K562 (cell line): ENCODE measurements around the gene CLDN20. TPM values are rescaled to one million over a fixed set of nuclear protein-coding genes. Genes with fewer than 3 reads are reported as not detected.

Experiments
- ATAC-seq: fragments of 200-7000 bp; cut with Tn5 transposase; 3 replicates; pipeline ENCODE4 v1.9.1; 2020; ENCODE audit warnings: moderate library complexity
- BruUV-seq: library from RNA; stranded (reverse); fragments of 400-500 nt; replicated peaks from 2 replicates; lab custom pipeline; 2021; lab: Mats Ljungman, UMichigan
- CTCF ChIA-PET: fragments of 300-600 bp; formaldehyde crosslinking; extraction: SDS; loops from one replicate; lab custom pipeline; 2021; ENCODE audit warnings: low intra/inter-chr PET ratio; lab: Yijun Ruan, JAX
- POLR2A ChIA-PET: fragments of 300-600, 350-650 bp; sonication (Branson Sonifier 250); formaldehyde crosslinking; extraction: SDS; loops from one replicate; lab custom pipeline; 2021; ENCODE audit warnings: antibody characterized with exemption, inconsistent platforms; lab: Yijun Ruan, JAX
- DNase-seq, 4 experiments: peaks; one replicate each; pipeline versions ENCODE4 v3.0.0 to v3.0.0-alpha.2; 2011 to 2018; ENCODE audit warnings: low spot score in 3 of 4, mixed read lengths in 3 of 4; ENCODE audit errors: extremely low read depth in 1 of 4
- FAIRE-seq: peaks from 2 replicates; lab custom pipeline; 2011; peaks lifted over from hg19 to GRCh38; lab: Jason Lieb, UNC
- H2AFZ ChIP-seq: 2 replicates; pipeline ENCODE4 v1.6.0; 2011; ENCODE audit warnings: low read depth, low read length, control low read depth, inconsistent platforms
- H3K27ac ChIP-seq: fragments of 200-600 bp; 3 replicates; pipeline ENCODE4 v1.8.0; 2011; ENCODE audit warnings: low read depth, mild to moderate bottlenecking, control low read depth, inconsistent platforms, low read length, moderate library complexity, mixed read lengths; ENCODE audit errors: extremely low read depth
- H3K27me3 ChIP-seq, 2 experiments: fragments of 300-600 bp in 1 of 2; 2 replicates in 1 of 2; 3 replicates in 1 of 2; pipeline versions ENCODE4 v1.6.0 to v1.8.0; 2011; ENCODE audit warnings: inconsistent platforms in 2 of 2, low read length in 2 of 2, mild to moderate bottlenecking in 1 of 2, mixed read lengths in 1 of 2, moderate library complexity in 1 of 2; ENCODE audit not compliant: control insufficient read depth in 2 of 2, insufficient read depth in 2 of 2
- H3K36me3 ChIP-seq: fragments of 300-600 bp; 3 replicates; pipeline ENCODE4 v1.8.0; 2011; ENCODE audit warnings: mild to moderate bottlenecking, low read length, inconsistent platforms; ENCODE audit not compliant: control insufficient read depth, insufficient read depth
- H3K4me1 ChIP-seq, 2 experiments: fragments of 200-600 bp in 1 of 2; replicated peaks in 1 of 2; 2 replicates in 1 of 2; 3 replicates in 1 of 2; pipeline versions ENCODE4 v1.5.1 to v1.8.0; 2011; ENCODE audit warnings: inconsistent platforms in 2 of 2, low read length in 2 of 2, mild to moderate bottlenecking in 1 of 2, mixed read lengths in 1 of 2, moderate library complexity in 1 of 2; ENCODE audit not compliant: control insufficient read depth in 2 of 2, insufficient read depth in 2 of 2
- H3K4me2 ChIP-seq: 2 replicates; pipeline ENCODE4 v1.6.1; 2011; ENCODE audit warnings: low read length, control low read depth, inconsistent platforms, mixed read lengths; ENCODE audit not compliant: insufficient read depth
- H3K4me3 ChIP-seq: fragments of 200-600 bp; sonication (generic), shearing (Covaris generic); 2 replicates; pipeline ENCODE4 v1.5.1; 2016; ENCODE audit warnings: control low read depth, inconsistent platforms
- H3K79me2 ChIP-seq: fragments of 200-600 bp; 3 replicates; pipeline ENCODE4 v1.8.0; 2011; ENCODE audit warnings: low read length, inconsistent platforms; ENCODE audit not compliant: control insufficient read depth, insufficient read depth
- H3K9ac ChIP-seq, 2 experiments: 2 replicates each; pipeline versions ENCODE4 v1.6.0 to v1.6.1; 2011; ENCODE audit warnings: low read depth in 2 of 2, low read length in 2 of 2, control low read depth in 1 of 2, inconsistent platforms in 1 of 2, mild to moderate bottlenecking in 1 of 2, mixed read lengths in 1 of 2; ENCODE audit not compliant: insufficient read depth in 1 of 2
- H3K9me1 ChIP-seq: one replicate; pipeline ENCODE4 v1.6.0; 2011; ENCODE audit warnings: inconsistent platforms, mild to moderate bottlenecking, low read length, moderate library complexity; ENCODE audit not compliant: control insufficient read depth, insufficient read depth
- H3K9me3 ChIP-seq: replicated peaks from 2 replicates; pipeline ENCODE4 v1.5.1; 2011; ENCODE audit warnings: low read depth, low read length, inconsistent platforms; ENCODE audit not compliant: control insufficient read depth, insufficient read depth
- H4K20me1 ChIP-seq: replicated peaks from 2 replicates; pipeline ENCODE4 v1.6.1; 2011; ENCODE audit warnings: low read length, inconsistent platforms, mixed read lengths; ENCODE audit not compliant: control insufficient read depth, insufficient read depth
- CBX2 ChIP-seq: fragments of 200-600 bp; sonication (generic); IDR thresholded peaks from one replicate; pipeline ENCODE4 v1.6.1; 2012; ENCODE audit warnings: mild to moderate bottlenecking, low read length, inconsistent platforms; ENCODE audit not compliant: insufficient read depth, poor library complexity, severe bottlenecking
- CREB3 ChIP-seq: fragments of 450-650 bp; conservative IDR thresholded peaks from 2 replicates; pipeline ENCODE4 v1.6.1; 2016; ENCODE audit warnings: missing genetic modification characterization, low read depth, mild to moderate bottlenecking, missing compliant biosample characterization, moderate library complexity
- EP300 ChIP-seq: IDR thresholded peaks from 2 replicates; pipeline ENCODE4 v1.6.1; 2012; ENCODE audit warnings: low read length, improper control_type of control experiment
- GTF2F1 ChIP-seq: IDR thresholded peaks from 2 replicates; pipeline ENCODE4 v1.6.1; 2011; ENCODE audit warnings: low read depth, low read length, improper control_type of control experiment
- HDAC8 ChIP-seq: fragments of 450-650 bp; IDR thresholded peaks from 2 replicates; pipeline ENCODE4 v1.6.1; 2016; ENCODE audit warnings: mild to moderate bottlenecking, missing genetic modification characterization, moderate library complexity, missing compliant biosample characterization
- HNRNPK ChIP-seq: fragments of 200-400 bp; formaldehyde crosslinking; IDR thresholded peaks from one replicate; pipeline ENCODE4 v1.6.1; 2018; ENCODE audit warnings: mild to moderate bottlenecking, low read depth, low read length; ENCODE audit not compliant: poor library complexity, severe bottlenecking
- NFE2 ChIP-seq: IDR thresholded peaks from 2 replicates; pipeline ENCODE4 v1.6.1; 2014; ENCODE audit warnings: antibody characterized with exemption, low read depth
- NR0B1 ChIP-seq: fragments of 450-650 bp; IDR thresholded peaks from one replicate; pipeline ENCODE4 v1.6.1; 2018; ENCODE audit warnings: mild to moderate bottlenecking, moderate library complexity; ENCODE audit not compliant: partially characterized antibody
- NRF1 ChIP-seq, 2 experiments: fragments of 450-650 bp; IDR thresholded peaks in 1 of 2; conservative IDR thresholded peaks in 1 of 2; 2 replicates each; pipeline ENCODE4 v1.6.1; 2014; ENCODE audit warnings: mild to moderate bottlenecking in 2 of 2
- PRMT5 ChIP-seq: sonication (generic); formaldehyde crosslinking; IDR thresholded peaks from 2 replicates; pipeline ENCODE4 v1.5.0; 2020; ENCODE audit warnings: missing genetic modification reagents
- ZNF384 ChIP-seq: IDR thresholded peaks from 2 replicates; pipeline ENCODE4 v1.6.1; 2012; ENCODE audit warnings: low read depth, low read length, improper control_type of control experiment
- WGBS: fragments of 100-300 bp; shearing (Covaris generic); methylation state at CpG from one replicate; pipeline ENCODE4 v1.1.6; 2016; ENCODE audit warnings: low coverage, mixed read lengths; ENCODE audit not compliant: insufficient coverage; ENCODE audit errors: missing lambda C conversion rate; 5-methylcytosine and 5-hydroxymethylcytosine counted together
- in situ Hi-C: fragments of 300-500 bp; cut with MboI; formaldehyde crosslinking; loops from 4 replicates; pipeline ENCODE4 v1.15.0; 2018; ENCODE audit warnings: inconsistent platforms, mixed read lengths
- intact Hi-C: fragments of 100-400 bp; cut with micrococcal nuclease; formaldehyde crosslinking; loops from 2 replicates; pipeline ENCODE4 v1.14.2; 2022
- polyA plus RNA-seq, 8 experiments: library from polyadenylated mRNA; depleted of rRNA in 4 of 8; stranded (reverse) in 5 of 8; unstranded in 3 of 8; fragments of >200 nt; fragmentation: Nextera tagmentation in 2 of 8; fragmentation: Illumina TruSeq in 1 of 8; extraction: Ambion mirVana in 2 of 8; extraction: Trizol in 1 of 8; gene quantifications; 2 replicates each; pipeline versions ENCODE4 v1.2.1 to v1.2.3, GENCODE V29; 2011 to 2014; ENCODE audit warnings: inconsistent platforms in 1 of 8, missing spikeins in 1 of 8
- total RNA-seq, 7 experiments: library from RNA; depleted of rRNA in 6 of 7; stranded (reverse); fragments of >200 nt in 6 of 7; fragmentation: Illumina TruSeq in 2 of 7; extraction: Trizol in 2 of 7; gene quantifications; 2 replicates each; pipeline versions ENCODE4 v1.2.1 to v1.2.3, GENCODE V29; 2011 to 2021; ENCODE audit warnings: low replicate concordance in 1 of 7

The CLDN20 gene
- total and polyA plus RNA-seq, 9 of the 15 experiments (the other 6 are each of a cell fraction or from before 2014, with no cell fraction given), result not detected

- WGBS, result 83% methylated on average over 2 of the region's 2 CpGs
- H3K27ac ChIP-seq, result no peak overlapping the region
- FAIRE-seq (peak; percentile 15), DNase-seq (no peak), ATAC-seq (peak; percentile 39; the same call in 1 of the 3 replicates)
- H2AFZ ChIP-seq, result no peak overlapping the region
- in situ Hi-C loops, result loop anchor here (25.0 kb wide), 1 partner anchor 1880 kb away; no protein-coding TSS in a partner anchor
- H4K20me1 ChIP-seq, result no peaks in the 10 kb centered on the region
- ChIA-PET POLR2A (interaction anchor here (0.7 to 1.3 kb wide), 3 partner anchors 8 to 78 kb away, joined by 3 to 4 read pairs (median 3); no protein-coding TSS in a partner anchor), CTCF (no interaction called here)
- no peaks in the 10 kb centered on the region for H3K9me1 ChIP-seq
- no TSS peak for BruUV-seq
- H3K4me2 ChIP-seq, result no peak overlapping the region
- no peaks in the 10 kb centered on the region for H3K27me3 ChIP-seq
- H3K9ac ChIP-seq, result no peak overlapping the region
- intact Hi-C loops, result no loop called here
- peaks cover 87% of the 10 kb centered on the region for H3K36me3 ChIP-seq
- no peaks in the 10 kb centered on the region; a peak in 1 of 5 replicates for H3K4me1 ChIP-seq
- no peaks in the 10 kb centered on the region for H3K9me3 ChIP-seq
- TF ChIP-seq NFE2 (no peak), CBX2 (no peak), NR0B1 (no peak), NRF1 (conservative IDR thresholded peaks at IDR 0.05 in 1 of 2, IDR thresholded peaks at IDR 0.05 in 1 of 2) (no peak), CREB3 (tag) (no peak), PRMT5 (CRISPR knock-in tag) (no peak), EP300 (no peak), GTF2F1 (no peak), HNRNPK (no peak), HDAC8 (no peak), ZNF384 (no peak)
- peaks cover 9% of the 10 kb centered on the region; the same call in 2 of the 3 replicates for H3K79me2 ChIP-seq
- no peak overlapping the region for H3K4me3 ChIP-seq
These were observed 43.1 kb downstream of the CLDN20 start for GRCh38 chr6:155306958-155307357.
